ENCODE measurements around the gene ANKRD55. TPM values are rescaled to one million over a fixed set of nuclear protein-coding genes. Genes with fewer than 3 reads are reported as not detected.
A peak's percentile ranks its signal among the peaks of the same experiment; 100 is the strongest.

ANKRD55 gene
- total and polyA plus RNA-seq, 9 of the 15 experiments (the other 6 are each of a cell fraction or from before 2014, with no cell fraction given): 3.4 to 10.6 (median 6.5) TPM

DNA sequence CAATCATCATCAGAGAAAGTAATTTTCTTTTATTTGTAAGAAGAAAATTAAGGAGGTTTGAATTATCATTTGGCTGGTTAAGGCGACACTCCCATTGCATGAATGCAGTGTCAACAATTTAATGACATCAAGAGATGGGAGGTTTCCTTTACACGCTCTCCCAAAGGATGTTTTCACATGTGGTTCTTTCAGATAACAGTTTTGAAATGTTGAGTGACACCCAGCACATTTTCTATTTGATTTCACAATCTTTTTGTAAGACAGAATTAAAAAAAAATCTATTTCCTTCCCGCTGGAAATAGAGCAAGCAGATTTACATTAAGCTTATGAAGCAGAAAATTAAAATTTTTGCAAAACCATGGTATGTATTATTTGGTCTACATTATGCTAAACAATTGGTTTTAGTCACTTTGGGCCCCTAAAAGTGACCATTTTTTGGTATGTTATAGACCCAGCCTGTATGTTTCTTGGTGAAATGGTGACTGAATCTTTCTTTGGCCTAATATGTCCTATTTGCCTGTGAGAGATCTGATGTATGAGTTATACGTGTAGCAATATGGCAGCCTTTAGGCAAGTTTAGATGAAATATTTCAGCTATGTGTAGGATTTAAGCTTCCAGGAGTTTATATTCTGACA lies 18.9 kb upstream of the ANKRD55 start (continued):
- peak in 1 of 2 experiments; percentile 91; a peak in 2 of 4 replicates for TF ChIP-seq ZMIZ1 (IDR thresholded peaks at IDR 0.05; ENCODE audit: low read depth in 2 of 2, low read length in 2 of 2)
- TF ChIP-seq CREB1 (IDR thresholded peaks at IDR 0.05): peak; percentile 62
- TF ChIP-seq CREB1 (CRISPR knock-in tag; IDR thresholded peaks at IDR 0.05): no peak
- TF ChIP-seq ZNF282 (CRISPR knock-in tag; IDR thresholded peaks at IDR 0.05): no peak
- peak; percentile 74 for TF ChIP-seq HDAC3 (IDR thresholded peaks at IDR 0.05; ENCODE audit: borderline replicate concordance, partially characterized antibody)
- 0 out of 2 replicates have a peak, but pooled peaks have one; percentile 20 for TF ChIP-seq SMAD3 (CRISPR knock-in tag; conservative IDR thresholded peaks at IDR 0.05)
- TF ChIP-seq ETS2 (tag; IDR thresholded peaks at IDR 0.05; ENCODE audit: borderline replicate concordance, poor library complexity, severe bottlenecking): no peak
- TF ChIP-seq ZNF518B (CRISPR knock-in tag; IDR thresholded peaks at IDR 0.05): no peak
- no peak for TF ChIP-seq KLF13 (tag; IDR thresholded peaks at IDR 0.05; ENCODE audit: borderline replicate concordance, low read depth)
- TF ChIP-seq, protein P1, sequence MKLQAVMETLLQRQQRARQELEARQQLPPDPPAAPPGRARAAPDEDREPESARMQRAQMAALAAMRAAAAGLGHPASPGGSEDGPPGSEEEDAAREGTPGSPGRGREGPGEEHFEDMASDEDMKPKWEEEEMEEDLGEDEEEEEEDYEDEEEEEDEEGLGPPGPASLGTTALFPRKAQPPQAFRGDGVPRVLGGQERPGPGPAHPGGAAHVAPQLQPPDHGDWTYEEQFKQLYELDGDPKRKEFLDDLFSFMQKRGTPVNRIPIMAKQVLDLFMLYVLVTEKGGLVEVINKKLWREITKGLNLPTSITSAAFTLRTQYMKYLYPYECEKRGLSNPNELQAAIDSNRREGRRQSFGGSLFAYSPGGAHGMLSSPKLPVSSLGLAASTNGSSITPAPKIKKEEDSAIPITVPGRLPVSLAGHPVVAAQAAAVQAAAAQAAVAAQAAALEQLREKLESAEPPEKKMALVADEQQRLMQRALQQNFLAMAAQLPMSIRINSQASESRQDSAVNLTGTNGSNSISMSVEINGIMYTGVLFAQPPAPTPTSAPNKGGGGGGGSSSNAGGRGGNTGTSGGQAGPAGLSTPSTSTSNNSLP (IDR thresholded peaks at IDR 0.05; ENCODE audit: borderline replicate concordance, low read depth, low read length): peak; percentile 98
- TF ChIP-seq ATF7 (IDR thresholded peaks at IDR 0.05): peak; percentile 78
- TF ChIP-seq ZNF584 (CRISPR knock-in tag; IDR thresholded peaks at IDR 0.05; ENCODE audit: low read depth): peak; percentile 63; the same call in 1 of the 2 replicates
- peak; percentile 49; the same call in 1 of the 2 replicates for TF ChIP-seq NFIC (IDR thresholded peaks at IDR 0.05)
- TF ChIP-seq NR4A1 (CRISPR knock-in tag; IDR thresholded peaks at IDR 0.05): no peak
- no peak for TF ChIP-seq NR4A1 (tag; IDR thresholded peaks at IDR 0.05)
- no peak for TF ChIP-seq LARP7 (IDR thresholded peaks at IDR 0.05)
- no peak for TF ChIP-seq ZNF551 (CRISPR knock-in tag; IDR thresholded peaks at IDR 0.05)
- TF ChIP-seq NCOA1 (IDR thresholded peaks at IDR 0.05; ENCODE audit: low read depth): peak; percentile 67
- TF ChIP-seq CREM (IDR thresholded peaks at IDR 0.05; ENCODE audit: low read depth): peak; percentile 84

Data from K562 (cell line).